Smooth muscle cell of the pulmonary artery (primary cell): ENCODE results near the gene OR2J2. TPM values are rescaled to one million over a fixed set of nuclear protein-coding genes. Genes with fewer than 3 reads are reported as not detected.

Experiments used
- total RNA-seq: library from RNA; depleted of rRNA; stranded (reverse); fragments of >200 nt; gene quantifications from 2 replicates; pipeline ENCODE4 v1.2.3, GENCODE V29; 2014

The OR2J2 gene
- not detected in 2 replicates for total RNA-seq

DNA sequence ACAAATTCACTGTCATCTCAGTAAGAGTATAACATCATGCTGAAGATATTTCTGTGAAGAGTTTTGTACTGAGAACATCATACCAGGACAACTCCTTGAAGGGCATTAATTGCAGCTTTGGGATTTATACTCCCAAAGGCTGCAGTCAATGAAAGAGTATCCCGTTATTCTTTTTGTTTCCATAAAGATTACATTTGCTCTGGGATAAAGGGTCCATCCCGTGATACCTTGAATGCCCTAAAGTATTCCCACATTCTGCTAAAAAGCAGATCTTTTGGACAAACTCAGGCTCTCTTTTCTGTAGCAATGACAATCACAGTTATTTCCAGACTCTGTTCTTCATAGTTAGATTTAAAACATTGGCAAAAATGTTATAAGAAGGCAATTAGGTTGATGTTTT lies at the start of gene OR2J2:
Gene OR2J2 (plus strand): TSS at position 301 of the 400 bp plus-strand sequence. CDS start 2,729 bp downstream, outside the sequence.

Other genes with a start within 250 kb of the OR2J2 start
- gene TRIM27, start 246.9 kb upstream of the OR2J2 start, total RNA-seq: 38.8 and 47.4 TPM in 2 replicates
- gene ZNF311, start 165.6 kb upstream of the OR2J2 start, total RNA-seq: 0.99 and 1.3 TPM in 2 replicates
- not detected in 2 replicates for gene OR2W1, start 125.7 kb upstream of the OR2J2 start, total RNA-seq
- not detected in 2 replicates for gene OR2B3, start 83.6 kb upstream of the OR2J2 start, total RNA-seq
- gene OR2J1, start 71.4 kb upstream of the OR2J2 start, total RNA-seq: not detected in 2 replicates
- not detected in 2 replicates for gene OR2J3, start 62.8 kb upstream of the OR2J2 start, total RNA-seq
- not detected in 2 replicates for gene OR14J1, start 130.8 kb downstream of the OR2J2 start, total RNA-seq
- not detected in 2 replicates for gene OR5V1, start 198.0 kb downstream of the OR2J2 start, total RNA-seq
- not detected in 2 replicates for gene OR12D3, start 204.4 kb downstream of the OR2J2 start, total RNA-seq
- not detected in 2 replicates for gene OR12D2, start 224.7 kb downstream of the OR2J2 start, total RNA-seq
- gene OR12D1, start 244.0 kb downstream of the OR2J2 start, total RNA-seq: not detected in 2 replicates